Measurements from ENCODE around the gene SUN2.
"Not testable (repeated sequence)": the region's sequence is repeated elsewhere in the genome, so short reads cannot be mapped to it uniquely, and the experiment has no call there.

DNA sequence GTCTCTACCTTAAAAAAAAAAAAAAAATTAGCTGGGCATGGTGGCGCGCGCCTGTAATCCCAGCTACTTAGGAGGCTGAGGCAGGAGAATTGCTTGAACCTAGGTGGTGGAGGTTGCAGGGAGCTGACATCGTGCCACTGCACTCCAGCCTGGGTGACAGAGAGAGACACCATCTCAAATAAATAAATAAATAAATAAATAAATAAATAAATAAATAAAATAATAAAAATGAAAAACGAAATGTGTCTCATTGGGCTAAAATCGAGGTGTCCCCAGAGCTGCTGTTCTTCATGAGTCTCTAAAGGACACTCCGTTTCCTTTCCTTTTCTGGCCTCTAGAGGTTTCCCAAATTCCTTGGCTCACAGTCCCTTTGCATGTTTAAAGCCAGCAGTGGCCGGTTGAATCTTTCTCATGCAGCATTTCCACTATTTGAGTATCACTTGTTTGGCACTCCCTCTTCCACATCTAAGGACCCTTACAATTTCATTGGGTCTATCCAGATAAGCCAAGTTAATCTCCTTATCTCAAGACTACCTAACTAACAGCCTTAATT, 49.3 kb upstream of the SUN2 start:
- not testable (repeated sequence) for TF ChIP-seq CTCF, POLR2A (IDR thresholded peaks at IDR 0.05)

All from uterus (tissue), 2 donors.